GM18909 (cell line): Measurements from ENCODE around the gene ADAMTS17.

Experiments used
- ATAC-seq: cut with Tn5 transposase; IDR thresholded peaks from one replicate; pipeline ENCODE4 v1.9.1; 2021; ENCODE audit warnings: mild to moderate bottlenecking; ENCODE audit not compliant: unreplicated experiment, poor library complexity

ADAMTS17 gene

GRCh38 chr15:100187677-100188076 lies 154.1 kb downstream of the ADAMTS17 start:
- ATAC-seq = no peak

- ATAC-seq = no peak
Observed at GRCh38 chr15:100186960-100187359, 154.8 kb downstream of the ADAMTS17 start.

- no peak for ATAC-seq
Observed at GRCh38 chr15:100186366-100186765, 155.4 kb downstream of the ADAMTS17 start.

GRCh38 chr15:100183921-100184495 lies 157.8 kb downstream of the ADAMTS17 start:
- ATAC-seq = no peak

- no peak for ATAC-seq
Observed at GRCh38 chr15:100180921-100181320, 160.9 kb downstream of the ADAMTS17 start.

- no peak for ATAC-seq
Observed at GRCh38 chr15:100175406-100176114, 166.2 kb downstream of the ADAMTS17 start.

GRCh38 chr15:100174904-100175275 lies 166.9 kb downstream of the ADAMTS17 start:
- no peak for ATAC-seq

- no peak for ATAC-seq
Observed at GRCh38 chr15:100174159-100174903, 167.4 kb downstream of the ADAMTS17 start.

GRCh38 chr15:100172356-100173024 lies 169.3 kb downstream of the ADAMTS17 start:
- ATAC-seq = no peak

GRCh38 chr15:100171411-100171810 lies 170.4 kb downstream of the ADAMTS17 start:
- ATAC-seq = no peak

- peak; percentile 94 for ATAC-seq
Observed at GRCh38 chr15:100170291-100171210, 171.2 kb downstream of the ADAMTS17 start.

- ATAC-seq = no peak
Observed at GRCh38 chr15:100169615-100170290, 172.0 kb downstream of the ADAMTS17 start.

- no peak for ATAC-seq
Observed at GRCh38 chr15:100168787-100169186, 173.0 kb downstream of the ADAMTS17 start.

GRCh38 chr15:100167884-100168375 lies 173.8 kb downstream of the ADAMTS17 start:
- no peak for ATAC-seq

- ATAC-seq = no peak
Observed at GRCh38 chr15:100166313-100166712, 175.5 kb downstream of the ADAMTS17 start.

GRCh38 chr15:100163961-100164360 lies 177.8 kb downstream of the ADAMTS17 start:
- ATAC-seq = no peak

GRCh38 chr15:100160953-100161352 lies 180.8 kb downstream of the ADAMTS17 start:
- ATAC-seq = no peak

- ATAC-seq = no peak
Observed at GRCh38 chr15:100159436-100159835, 182.3 kb downstream of the ADAMTS17 start.

- ATAC-seq = no peak
Observed at GRCh38 chr15:100158356-100158755, 183.4 kb downstream of the ADAMTS17 start.
